Gastrocnemius medialis (tissue), 4 donors: ENCODE data around the gene RGS14.

ENCODE experiments used
- CTCF ChIP-seq, 5 experiments: fragments of 450-650 bp in 3 of 5; fragments of 200-600 bp in 2 of 5; sonication (generic) in 2 of 5; IDR thresholded peaks in 4 of 5; conservative IDR thresholded peaks in 1 of 5; 1 replicate in 4 of 5; 2 replicates in 1 of 5; pipeline ENCODE4 v1.5.1; 2016 to 2019; ENCODE audit warnings: antibody characterized with exemption in 5 of 5, mild to moderate bottlenecking in 3 of 5, moderate library complexity in 3 of 5
- POLR2A ChIP-seq, 2 donors: fragments of 450-650 bp; IDR thresholded peaks; one replicate each; pipeline ENCODE4 v1.6.1; 2017; ENCODE audit warnings: antibody characterized with exemption in 2 of 2, mild to moderate bottlenecking in 2 of 2, moderate library complexity in 2 of 2

GRCh38 chr5:177332896-177333260 lies 24.8 kb upstream of the RGS14 start:
- no peak for TF ChIP-seq CTCF (IDR thresholded peaks at IDR 0.05 in 4 of 5, conservative IDR thresholded peaks at IDR 0.05 in 1 of 5)
- TF ChIP-seq POLR2A (IDR thresholded peaks at IDR 0.05), result no peak
